ENCODE measurements around the gene COPB2.

The COPB2 gene

DNA sequence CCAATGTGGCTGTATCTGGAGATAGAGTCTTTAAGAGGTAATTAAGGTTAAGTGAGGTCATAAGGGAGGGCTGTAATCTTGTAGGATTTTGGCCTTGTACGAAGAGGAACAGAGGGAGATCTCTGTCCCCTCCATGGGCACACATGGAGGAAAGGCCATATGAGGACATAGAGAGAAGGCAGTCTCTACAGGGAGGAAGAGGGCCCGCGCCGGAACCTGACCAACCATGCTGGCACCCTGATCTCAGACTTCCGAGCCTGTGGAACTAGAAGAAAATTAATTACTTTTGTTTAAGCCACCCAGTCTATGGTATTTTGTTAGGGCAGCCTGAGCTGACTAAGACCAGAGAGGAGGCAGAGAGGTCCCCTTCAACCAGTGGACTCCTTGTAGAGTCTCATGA lies 63.3 kb downstream of the COPB2 start:
- DNase-seq: no peak

DNA sequence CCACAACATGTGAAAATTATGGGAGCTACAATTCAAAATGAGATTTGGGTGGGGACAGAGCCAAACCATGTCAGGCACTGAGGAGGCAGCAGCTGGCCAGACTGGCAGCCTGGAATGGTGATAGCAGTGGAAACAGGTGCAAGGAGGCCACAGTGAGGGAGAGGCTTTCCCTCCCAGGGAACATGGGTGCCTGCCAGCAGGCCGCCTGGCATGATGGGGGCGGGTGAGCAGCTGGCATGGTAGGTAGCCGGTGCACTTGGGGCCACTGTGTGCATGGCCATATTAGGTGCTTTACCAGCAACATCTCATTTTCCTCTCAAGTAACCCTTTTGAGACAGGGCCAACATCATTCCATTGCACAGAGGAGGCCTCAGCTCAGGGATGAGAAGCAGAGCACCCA lies 63.9 kb downstream of the COPB2 start:
- DNase-seq: no peak

DNA sequence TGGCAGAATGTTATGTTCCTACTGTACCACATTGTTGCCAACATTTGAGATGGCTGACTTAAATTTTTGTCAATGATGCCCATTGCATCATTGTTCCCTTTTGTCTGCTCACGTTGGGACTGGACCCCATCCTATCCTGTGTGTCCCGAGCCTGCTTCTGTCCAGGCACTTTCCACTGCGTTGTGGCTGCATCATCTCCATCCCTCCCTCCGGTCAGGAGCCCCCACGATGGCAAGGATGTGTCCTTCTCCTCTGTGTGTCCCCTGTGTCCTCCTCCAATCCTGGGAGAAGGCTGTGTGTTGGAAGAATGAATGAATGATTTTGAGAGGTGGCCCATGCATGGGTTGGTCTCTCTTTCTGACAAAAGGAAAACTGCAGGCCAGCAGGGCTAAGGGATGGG lies 65.0 kb downstream of the COPB2 start:
- no peak for DNase-seq

DNA sequence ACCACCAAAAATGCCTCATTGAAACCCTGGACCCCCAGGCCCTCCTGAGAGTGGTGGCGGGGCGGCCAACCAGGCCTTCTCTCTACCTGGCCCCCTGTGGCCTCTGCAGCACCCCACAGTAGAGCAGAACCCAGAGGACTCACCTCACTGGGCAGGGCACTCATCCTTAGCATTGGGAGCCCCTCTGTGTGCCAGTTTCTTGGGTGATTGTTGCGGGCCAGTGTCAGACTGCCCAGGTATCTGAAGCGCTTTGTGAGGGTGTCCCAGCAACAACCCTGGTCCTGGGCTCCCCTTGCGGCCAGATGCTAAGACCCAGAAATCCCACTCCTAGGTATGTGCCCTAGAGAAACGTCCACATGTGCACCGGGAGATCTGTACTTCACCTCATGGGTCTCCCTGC lies 66.3 kb downstream of the COPB2 start:
- DNase-seq: no peak

DNA sequence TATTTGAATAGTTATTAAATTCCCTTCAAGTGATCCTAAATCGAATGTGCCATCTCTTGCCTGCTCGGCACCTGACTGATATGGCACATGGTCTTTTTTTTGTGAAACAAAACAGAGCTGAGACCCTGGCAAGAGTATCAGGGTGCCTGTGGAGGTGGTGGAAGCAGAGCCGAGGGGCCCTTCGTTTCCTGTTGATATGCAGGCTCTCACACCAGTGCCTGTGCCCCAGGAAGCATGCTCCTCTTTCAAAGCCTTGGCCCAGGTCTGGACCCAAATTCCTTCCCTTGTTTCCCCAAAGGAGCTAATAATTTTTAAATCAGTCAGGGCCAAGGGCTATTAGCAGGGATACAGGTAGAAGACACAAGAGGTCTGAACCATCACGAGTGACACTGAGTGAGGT lies 67.1 kb downstream of the COPB2 start:
- DNase-seq: no peak

DNA sequence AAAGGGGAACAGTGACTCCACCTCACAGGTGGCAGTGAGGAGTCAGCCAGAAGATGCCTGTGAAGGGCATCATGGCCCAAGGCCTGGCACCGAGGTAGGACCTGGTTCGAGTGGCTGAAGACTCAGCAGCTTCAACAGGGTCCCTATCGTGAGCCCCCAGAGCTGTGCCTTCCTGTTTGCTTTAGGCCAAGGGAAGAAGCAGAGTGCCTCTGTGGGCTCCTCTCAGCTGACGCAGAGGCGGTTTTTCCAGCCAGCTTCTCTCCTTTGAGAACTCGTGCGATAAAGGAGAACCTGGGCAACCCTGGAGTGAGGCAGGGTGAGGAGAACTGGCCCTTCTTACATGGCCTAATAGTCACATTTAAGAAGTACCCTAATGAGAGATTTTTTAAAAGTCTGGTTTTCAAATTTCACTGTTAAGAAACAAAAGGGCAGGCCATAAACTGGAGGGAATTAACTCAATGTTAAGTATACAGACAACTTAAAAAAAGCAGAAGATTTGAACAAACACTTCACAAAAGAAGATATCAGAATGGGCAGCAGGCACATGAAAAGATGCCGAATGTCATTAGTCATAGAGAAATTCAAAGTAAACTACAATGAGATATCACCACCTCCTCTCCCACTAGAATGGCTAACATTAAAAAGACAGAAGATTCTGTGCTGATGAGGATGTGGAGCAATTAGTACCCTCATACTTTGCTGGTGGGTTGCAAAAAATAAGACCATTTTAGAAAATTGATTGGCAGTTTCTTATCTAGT lies 68.7 kb downstream of the COPB2 start:
- no peak for DNase-seq

DNA sequence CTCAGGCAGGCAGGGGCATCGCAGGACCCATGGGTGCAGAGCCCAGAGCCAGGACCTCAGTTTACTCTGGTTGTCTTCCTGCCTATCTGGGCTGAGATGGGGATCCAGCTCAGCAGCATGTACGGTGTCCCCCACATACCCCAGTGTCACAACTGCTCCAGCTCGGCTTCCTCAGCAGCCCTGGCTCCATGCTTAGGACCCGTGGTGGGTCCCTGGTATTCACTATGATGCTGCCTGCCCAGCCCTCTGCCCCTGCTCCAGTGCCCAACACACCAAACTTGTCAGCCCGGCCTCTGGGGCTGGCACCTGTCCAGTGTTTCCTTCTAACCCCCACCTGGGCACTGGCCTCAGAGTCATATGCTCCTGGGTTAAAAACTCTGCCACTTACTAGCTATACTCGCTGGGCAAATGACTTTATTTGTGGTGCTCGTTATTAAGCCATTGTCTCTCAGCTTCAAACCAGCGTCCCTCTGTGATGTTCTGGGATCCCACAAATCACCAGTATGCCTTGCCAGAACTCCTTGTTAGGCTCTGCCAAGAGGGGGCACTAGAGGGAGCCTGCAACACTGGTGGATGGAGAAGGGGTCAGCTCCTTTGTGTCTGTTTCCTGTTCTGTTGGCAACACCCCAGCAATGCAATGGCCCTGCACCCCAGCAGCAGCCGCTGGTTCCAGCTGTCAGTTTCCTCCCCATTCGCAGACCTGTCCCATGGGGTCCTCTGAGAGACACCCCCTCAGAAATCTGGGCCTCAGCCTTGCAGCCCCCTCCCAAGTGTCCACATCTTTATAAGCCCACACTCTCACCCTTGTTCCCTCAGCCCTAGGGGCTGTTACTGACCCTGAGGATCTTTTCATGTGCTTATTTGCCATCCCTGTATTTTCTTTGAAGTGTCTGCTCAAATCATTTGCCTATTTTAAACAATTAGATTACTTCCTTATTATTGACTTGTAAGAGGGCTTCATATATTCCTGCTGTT lies 69.7 kb downstream of the COPB2 start:
- DNase-seq: peak; percentile 45

DNA sequence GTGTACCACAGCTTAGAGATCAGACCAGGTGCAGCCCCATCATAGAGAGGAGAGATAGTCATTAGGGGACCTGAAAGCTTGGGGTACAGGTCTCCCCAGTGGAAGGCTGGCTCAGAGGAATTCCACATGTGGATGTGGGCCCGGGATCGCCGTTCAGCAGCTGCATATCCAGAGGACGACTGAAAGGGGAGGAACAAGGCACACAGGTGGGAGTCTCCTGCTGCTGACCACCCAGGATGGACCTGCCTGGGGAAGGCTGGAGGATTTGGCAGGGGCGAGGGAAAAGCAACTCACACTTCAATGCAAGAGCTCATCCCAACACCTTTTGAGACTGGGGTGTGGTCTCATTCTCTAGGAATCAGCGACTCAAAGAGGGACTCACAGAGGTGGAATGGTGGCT lies 70.6 kb downstream of the COPB2 start:
- no peak for DNase-seq

DNA sequence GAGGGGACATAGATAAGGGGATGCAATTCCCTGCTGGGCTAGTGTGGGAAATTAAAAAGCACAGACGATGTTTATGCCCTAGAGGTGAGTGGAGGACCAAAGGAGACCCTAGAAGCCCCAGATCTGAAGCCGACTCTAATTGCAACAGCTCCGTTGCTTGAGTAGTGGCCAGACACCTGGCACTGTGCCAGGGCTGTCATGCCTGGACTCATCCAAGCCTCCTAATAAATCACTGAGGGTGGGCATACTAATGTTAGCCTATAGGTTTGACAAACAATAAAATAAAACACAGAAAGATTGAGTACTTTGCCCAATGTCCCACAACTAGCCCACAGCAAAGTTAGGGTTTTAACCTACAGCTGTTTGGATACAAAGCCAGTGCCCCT lies 71.0 kb downstream of the COPB2 start:
- DNase-seq: peak; percentile 66

DNA sequence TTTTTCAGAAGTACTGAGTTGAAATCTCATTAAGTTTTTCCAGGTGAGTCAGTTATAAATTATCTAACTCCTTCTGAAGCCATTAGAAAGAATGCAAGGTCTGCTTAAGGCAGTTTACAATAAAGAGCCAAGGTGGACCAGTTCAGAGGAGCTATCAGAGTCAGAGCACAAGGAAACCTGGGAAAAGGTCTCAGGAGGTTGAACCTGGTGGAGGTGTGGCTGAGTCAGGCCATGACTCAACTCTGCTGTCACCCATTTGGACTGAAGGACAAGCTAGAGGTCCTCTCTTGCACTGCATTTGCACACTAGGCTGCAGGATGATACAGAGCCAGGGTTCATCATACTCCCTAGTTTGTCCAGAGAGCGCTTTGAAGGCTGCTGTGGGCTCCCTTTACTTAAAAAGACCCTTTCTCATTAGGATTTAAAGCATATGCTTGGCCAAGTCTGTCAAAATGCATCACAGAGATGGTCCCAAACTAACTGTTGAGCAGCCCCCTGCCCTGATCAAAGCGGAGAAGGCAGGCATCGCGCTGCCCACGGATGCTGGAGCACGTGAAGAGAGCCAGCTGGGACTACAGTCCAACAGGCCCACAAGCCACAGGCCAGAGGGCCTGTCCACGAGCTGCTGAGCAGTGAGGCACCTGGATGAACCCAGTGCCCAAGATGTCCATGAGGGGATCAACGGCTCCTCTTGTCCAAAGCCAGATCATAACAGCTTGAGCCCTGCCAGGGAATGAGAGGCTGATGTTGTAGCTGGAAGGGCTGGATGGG lies 71.6 kb downstream of the COPB2 start:
- no peak for DNase-seq

DNA sequence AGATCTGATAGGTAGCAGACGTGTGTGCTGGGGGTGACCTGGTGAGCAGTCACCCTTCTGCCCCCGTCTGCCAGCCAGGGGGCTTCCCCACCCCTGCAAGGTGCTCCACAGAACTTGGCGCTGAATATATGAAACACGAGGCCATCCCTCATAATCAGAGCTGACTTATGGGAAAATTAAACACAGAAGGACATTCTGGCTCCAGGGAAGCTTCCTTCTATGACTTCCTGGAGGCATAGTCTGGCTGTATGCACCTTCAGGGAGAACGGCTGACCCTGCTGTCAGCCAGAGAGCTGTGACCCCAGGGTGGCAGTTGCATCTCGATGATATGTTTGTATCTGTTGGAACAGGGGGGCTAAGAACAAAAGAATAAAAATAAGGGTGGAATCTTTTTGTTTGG lies 72.2 kb downstream of the COPB2 start:
- DNase-seq: no peak

DNA sequence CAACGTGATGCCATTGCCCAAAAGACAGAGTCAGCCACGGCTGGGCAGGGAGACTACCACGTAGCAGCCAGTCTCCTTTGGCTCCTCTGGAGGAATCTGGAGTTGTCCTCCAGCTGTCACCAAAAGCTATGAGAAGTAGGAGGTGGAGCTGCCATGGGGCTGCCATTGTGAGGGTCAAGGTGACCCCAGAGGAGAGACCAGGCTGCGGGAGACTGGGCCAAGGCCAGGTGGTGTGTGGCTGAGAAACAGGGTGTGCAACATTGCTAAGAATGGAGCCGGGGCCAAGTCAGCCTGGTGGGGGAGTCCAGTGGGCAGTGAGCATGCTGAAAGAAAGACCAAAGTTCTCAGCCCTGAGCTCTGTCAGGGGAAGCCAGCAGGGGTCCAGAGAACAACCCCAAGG lies 75.5 kb downstream of the COPB2 start:
- no peak for DNase-seq

DNA sequence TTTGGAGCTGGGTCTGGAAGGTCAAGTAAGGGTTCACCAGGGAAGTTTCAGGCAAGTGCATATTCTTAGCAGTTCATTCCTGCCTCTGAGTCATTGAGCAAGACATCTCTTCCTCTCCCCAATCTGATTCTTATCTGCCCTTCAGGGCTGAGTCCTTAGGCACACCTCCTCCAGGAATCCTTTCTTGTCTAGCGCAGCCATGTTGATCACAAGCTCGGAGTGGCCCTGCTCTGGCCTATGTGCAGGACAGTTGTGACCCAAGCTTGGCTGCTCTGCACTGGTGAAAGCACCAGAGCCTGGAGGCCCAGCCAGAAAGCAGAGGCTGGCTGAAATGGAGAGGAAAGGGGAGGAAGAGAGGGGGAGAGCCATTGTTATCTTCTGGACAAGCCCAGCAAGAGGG lies 76.5 kb downstream of the COPB2 start:
- DNase-seq: no peak

DNA sequence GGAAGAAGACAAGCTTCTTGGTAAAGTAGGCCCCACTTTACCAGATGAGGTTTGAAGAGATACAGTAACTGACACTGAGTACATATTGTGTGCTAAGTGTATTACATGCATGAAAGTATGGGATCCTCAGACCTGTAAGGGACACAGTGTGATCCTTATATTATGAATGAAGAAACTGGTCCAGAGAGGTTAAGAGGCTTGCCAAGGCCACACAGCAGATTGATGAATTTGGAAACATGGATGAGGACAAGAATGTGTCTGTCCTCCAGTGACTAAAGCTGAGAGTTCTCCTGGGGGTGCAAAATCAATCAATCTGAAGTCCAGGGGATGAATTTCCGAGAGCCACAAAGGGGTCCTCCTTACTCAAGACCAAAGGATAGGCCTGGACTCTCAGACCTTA lies 77.0 kb downstream of the COPB2 start:
- DNase-seq: no peak

DNA sequence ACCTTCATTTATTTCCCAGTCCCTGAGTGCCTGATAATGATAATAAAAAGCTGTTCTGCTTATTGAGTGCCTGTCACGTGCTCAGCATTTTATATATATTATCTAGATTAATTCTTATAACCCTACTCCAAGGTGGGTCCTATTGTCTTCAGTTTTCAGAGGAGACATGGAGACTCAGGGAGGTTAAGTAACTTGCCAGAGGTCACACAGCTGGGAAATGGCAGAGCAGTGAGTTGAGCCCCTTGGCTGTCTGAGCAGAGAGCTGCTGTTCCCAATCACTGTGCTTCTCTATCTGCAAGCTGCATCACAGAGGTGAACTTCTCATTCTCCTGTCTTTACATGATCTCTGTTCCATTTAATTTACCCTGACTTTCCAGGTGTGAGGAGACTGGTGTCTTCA lies 77.9 kb downstream of the COPB2 start:
- no peak for DNase-seq

DNA sequence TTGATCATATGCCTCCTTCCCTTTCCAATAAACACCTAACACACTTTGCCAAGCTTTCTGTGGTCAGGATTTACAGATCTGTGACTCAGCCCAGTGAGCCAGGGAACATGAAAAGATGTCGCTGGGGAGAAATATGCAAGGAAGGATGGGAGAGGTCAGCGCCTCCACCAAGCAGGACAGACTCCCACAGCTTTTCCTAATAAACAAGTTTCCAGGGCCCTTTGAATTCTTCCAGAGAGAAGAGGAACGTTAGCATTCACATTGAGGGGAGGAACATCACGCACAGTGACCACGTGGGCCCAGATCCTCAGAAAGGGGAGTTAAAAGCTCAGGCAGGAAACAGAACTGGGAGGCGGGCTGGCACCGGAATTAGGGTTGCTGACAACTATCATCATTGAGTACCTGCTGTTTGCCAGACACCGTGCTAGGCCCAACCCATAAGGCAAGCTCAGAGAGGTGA lies 78.9 kb downstream of the COPB2 start:
- no peak for DNase-seq

DNA sequence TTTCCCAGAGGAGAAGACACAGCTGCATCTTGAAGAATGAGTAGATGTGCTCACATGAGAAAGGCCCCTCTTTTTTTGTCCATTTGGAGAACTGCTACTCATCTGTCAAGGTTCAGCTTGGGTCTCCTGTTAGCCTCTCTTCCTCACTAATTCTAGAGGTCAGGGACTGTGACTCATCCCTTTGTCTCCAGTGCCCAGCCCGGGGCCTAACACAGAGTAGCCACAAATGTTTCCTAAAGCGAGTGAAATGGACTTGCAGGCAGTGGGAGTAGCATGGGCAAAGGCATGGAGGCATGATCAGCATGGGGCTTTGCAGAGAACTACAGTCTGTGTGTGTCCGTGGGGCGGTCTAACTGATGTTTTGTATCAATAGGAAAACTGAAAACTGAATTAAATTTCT lies 79.6 kb downstream of the COPB2 start:
- no peak for DNase-seq

DNA sequence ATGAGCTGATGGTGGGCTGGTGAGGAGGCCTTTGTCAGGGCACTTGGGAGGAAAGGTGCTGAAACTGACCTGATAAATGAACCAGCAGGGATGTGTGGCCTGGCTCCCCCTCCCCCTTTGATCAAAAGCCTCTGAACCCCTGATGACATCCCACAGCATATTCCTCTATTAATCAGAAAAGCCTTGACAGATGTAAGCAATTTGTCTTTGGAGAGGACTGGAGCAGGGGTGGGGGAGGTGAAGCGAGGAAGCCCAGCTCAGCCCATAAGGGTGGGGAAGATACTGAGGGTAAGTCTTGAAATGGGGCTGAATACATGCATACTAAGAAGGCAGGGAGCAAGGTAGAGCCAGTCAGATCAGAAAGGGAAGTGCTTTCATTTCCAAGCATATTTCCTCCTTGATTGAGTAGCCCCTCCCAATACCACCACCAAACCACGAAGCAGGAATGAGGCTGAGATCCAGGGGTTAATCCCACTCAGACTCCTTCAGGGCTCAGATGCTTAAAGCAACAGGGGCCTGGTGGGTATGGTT lies 80.3 kb downstream of the COPB2 start:
- DNase-seq: no peak

DNA sequence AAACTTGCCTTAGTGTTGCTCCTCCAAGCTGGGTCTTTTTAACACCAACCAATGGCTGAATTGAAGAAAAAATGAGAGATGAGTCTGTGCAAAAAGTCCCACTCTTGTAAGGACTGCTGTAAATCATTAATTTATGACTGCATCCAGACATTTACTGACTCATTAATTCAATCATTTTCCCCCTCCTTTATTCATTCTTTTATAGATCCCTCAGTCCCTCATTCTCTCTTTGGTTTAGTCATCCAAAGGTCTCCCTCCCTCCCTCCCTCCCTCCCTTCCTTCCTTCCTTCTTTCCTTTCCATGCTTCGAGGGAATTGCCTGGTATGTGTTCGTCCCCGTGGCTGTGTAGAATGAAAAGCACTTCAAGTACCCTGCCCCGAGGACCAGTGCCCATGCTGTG lies 80.9 kb downstream of the COPB2 start:
- no peak for DNase-seq

DNA sequence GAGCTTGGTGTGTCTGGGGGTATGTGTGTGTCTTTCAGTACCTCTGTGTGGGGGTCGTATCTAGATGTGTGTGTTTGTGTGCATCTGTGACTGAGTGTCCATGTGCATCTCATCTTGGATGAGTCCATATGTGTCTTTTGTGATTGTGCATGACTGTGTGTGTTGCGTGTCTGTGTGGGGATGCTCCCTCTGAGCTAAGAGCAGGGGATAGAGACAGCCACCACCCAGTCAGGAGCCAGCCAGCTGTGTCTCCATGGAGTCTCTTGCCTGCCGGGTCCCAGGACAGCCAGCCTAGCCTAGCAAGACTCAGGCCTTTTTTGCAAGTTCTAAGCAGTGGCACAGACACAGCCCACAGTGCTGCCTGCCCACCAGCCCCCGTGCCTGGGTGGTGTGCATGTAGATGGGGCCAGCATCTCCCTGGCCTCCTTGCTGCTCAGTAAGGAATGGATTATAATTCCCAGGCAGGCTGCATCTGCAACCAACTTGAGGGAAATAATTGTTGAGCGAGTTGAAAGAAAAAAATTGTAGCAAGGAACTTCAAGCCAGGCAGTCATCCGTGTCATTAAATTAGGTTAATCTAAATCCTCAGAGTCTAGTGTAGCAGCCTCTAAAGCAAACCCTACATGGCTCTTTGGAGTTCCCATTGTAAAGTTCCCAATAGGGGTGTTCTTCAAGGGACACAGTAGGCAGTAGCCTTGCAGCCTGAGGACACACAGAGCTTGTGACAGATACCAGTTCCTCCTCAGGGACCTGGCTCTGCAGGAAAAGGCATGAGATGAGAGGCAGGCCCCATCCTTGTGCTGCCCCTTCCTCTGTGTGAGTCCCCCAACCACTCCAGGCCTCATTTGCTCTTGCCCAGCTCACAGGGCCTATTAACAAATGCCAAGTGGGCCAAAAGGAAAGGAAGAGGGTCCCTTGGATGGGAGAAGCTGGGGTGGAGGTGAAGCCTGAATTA lies 81.6 kb downstream of the COPB2 start:
- no peak for DNase-seq

All from COR-L47 (cell line).